ENCODE results near the gene PPP1R16B. TPM values are rescaled to one million over a fixed set of nuclear protein-coding genes. Genes with fewer than 3 reads are reported as not detected.
A peak's percentile ranks its signal among the peaks of the same experiment; 100 is the strongest.

The PPP1R16B gene
- polyA plus RNA-seq, 2 of the 4 experiments (the other 2 are of a cell fraction), result 0.17 to 0.31 TPM

DNA sequence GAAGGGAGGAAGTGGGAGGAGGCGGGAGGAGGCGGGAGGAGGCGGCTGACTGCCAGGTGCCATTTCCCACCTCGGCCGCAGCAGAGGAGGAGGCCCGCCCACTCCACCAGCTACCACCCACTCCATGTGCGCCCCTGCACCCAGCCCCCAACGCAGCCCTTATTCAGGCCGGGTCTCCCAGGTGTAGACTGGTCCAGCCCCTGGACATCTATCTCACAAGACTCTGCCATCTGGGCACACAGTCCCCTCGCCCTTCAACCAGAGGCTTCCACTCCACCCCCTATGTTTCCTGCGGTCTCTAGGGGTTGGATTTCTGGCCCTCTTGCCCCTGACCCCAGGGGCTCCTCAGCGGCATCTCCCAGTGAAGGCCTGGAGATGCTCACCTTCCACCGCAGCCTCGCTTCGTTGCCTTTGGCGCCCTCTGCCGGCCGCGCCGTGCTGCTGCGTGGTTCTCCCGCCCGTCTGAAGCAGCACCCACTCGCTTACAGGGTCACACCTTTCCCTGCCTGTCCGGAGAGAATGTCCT is 88.1 kb downstream of the PPP1R16B start:
- CTCF ChIA-PET, result interaction anchor here (0.7 to 6.1 kb wide), 28 partner anchors 8 to 290 kb away, joined by 3 to 84 read pairs (median 5); partner anchors contain the start of genes DHX35, FAM83D and SLC32A1
- Histone ChIP-seq H3K4me1 (peaks cover 9% of the 10 kb centered on the region; the same call in 1 of the 3 replicates), H3K9me3 (no peaks in the 10 kb centered on the region), H3K4me3 (peak overlapping the region; percentile 37), H3K4me2 (peak overlapping the region; percentile 91), H3K27ac (peak overlapping the region; percentile 53 to 76; a peak in 5 of 6 replicates)
- peak; percentile 89 to 97 for ATAC-seq
- FAIRE-seq, result no peak
- POLR2A ChIA-PET, result no interaction called here
- TF ChIP-seq HEYL (CRISPR knock-in tag; IDR thresholded peaks at IDR 0.05), result no peak
- peak; percentile 78 to 89 for TF ChIP-seq RAD21 (conservative IDR thresholded peaks at IDR 0.05 in 1 of 2, IDR thresholded peaks at IDR 0.05 in 1 of 2)
- TF ChIP-seq KDM5A (IDR thresholded peaks at IDR 0.05), result no peak
- no peak for TF ChIP-seq RCOR1 (IDR thresholded peaks at IDR 0.05; ENCODE audit: low read depth, low read length)
- TF ChIP-seq CBX2 (IDR thresholded peaks at IDR 0.05; ENCODE audit: borderline replicate concordance, low read depth), result no peak
- TF ChIP-seq, protein P1, sequence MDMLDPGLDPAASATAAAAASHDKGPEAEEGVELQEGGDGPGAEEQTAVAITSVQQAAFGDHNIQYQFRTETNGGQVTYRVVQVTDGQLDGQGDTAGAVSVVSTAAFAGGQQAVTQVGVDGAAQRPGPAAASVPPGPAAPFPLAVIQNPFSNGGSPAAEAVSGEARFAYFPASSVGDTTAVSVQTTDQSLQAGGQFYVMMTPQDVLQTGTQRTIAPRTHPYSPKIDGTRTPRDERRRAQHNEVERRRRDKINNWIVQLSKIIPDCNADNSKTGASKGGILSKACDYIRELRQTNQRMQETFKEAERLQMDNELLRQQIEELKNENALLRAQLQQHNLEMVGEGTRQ (IDR thresholded peaks at IDR 0.05), result no peak
- TF ChIP-seq, protein P2, sequence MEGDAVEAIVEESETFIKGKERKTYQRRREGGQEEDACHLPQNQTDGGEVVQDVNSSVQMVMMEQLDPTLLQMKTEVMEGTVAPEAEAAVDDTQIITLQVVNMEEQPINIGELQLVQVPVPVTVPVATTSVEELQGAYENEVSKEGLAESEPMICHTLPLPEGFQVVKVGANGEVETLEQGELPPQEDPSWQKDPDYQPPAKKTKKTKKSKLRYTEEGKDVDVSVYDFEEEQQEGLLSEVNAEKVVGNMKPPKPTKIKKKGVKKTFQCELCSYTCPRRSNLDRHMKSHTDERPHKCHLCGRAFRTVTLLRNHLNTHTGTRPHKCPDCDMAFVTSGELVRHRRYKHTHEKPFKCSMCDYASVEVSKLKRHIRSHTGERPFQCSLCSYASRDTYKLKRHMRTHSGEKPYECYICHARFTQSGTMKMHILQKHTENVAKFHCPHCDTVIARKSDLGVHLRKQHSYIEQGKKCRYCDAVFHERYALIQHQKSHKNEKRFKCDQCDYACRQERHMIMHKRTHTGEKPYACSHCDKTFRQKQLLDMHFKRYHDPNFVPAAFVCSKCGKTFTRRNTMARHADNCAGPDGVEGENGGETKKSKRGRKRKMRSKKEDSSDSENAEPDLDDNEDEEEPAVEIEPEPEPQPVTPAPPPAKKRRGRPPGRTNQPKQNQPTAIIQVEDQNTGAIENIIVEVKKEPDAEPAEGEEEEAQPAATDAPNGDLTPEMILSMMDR (IDR thresholded peaks at IDR 0.05), result peak; percentile 82
- TF ChIP-seq, protein P3, sequence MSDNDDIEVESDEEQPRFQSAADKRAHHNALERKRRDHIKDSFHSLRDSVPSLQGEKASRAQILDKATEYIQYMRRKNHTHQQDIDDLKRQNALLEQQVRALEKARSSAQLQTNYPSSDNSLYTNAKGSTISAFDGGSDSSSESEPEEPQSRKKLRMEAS (IDR thresholded peaks at IDR 0.05), result peak; percentile 53; the same call in 1 of the 2 replicates
- no peak for TF ChIP-seq CBX8 (IDR thresholded peaks at IDR 0.05)
- no peak for TF ChIP-seq HOXA7 (CRISPR knock-in tag; IDR thresholded peaks at IDR 0.05)
- TF ChIP-seq RARB (CRISPR knock-in tag; IDR thresholded peaks at IDR 0.05), result no peak
- TF ChIP-seq, protein P4, sequence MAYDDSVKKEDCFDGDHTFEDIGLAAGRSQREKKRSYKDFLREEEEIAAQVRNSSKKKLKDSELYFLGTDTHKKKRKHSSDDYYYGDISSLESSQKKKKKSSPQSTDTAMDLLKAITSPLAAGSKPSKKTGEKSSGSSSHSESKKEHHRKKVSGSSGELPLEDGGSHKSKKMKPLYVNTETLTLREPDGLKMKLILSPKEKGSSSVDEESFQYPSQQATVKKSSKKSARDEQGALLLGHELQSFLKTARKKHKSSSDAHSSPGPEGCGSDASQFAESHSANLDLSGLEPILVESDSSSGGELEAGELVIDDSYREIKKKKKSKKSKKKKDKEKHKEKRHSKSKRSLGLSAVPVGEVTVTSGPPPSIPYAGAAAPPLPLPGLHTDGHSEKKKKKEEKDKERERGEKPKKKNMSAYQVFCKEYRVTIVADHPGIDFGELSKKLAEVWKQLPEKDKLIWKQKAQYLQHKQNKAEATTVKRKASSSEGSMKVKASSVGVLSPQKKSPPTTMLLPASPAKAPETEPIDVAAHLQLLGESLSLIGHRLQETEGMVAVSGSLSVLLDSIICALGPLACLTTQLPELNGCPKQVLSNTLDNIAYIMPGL (CRISPR knock-in tag; IDR thresholded peaks at IDR 0.05; ENCODE audit: borderline replicate concordance), result no peak
- peak; percentile 87 for TF ChIP-seq SMC3 (IDR thresholded peaks at IDR 0.05)
- TF ChIP-seq CEBPB (IDR thresholded peaks at IDR 0.05), result no peak
- no peak for TF ChIP-seq BHLHE40 (IDR thresholded peaks at IDR 0.05; ENCODE audit: low read depth, low read length)
- peak; percentile 63 to 83 for DNase-seq (ENCODE audit: low read depth in 1 of 2, low spot score in 1 of 2)
- 24% methylated on average over 16 of the region's 25 CpGs for WGBS (ENCODE audit: missing lambda C conversion rate)

DNA sequence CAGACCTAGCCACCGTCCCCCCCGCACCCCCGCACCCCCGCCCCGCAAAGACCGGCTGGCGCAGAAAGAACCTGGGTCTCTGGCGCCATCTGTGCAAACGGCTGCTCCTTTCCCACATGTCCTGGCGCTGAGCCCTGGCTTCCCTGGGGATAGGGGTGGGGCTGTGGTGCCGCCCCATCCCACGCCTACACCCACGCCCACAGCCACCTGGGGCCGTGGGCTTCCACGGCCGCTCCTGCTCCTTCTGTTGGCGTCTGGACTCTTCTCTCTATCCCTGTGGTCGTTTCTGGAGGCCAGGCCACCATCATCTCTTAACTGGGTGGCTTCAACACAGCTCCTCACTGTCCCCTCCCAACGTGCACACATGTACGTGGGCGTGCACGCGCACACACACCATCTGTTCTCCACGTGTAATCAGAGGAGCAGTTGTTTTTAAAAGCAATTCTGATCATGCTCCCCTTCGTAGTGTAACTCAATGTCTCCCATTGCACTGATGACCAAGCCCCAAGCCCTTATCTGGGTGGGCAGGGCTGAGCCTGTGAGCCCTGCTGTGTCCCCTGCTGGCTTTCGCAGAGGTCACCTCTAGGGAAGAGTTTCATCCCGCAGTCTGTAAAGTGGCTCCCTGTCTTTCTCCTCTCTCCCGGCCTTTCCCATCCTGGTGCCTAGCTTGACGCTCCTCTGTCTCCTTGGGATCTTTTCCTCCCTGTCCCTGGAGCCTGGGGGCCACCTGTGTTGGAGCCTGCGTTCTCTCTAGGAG is 88.8 kb downstream of the PPP1R16B start:
- FAIRE-seq (no peak), DNase-seq (ENCODE audit: low read depth in 1 of 2, low spot score in 1 of 2) (peak; percentile 21 to 71), ATAC-seq (peak; percentile 75 to 85)
- TF ChIP-seq, protein P5, sequence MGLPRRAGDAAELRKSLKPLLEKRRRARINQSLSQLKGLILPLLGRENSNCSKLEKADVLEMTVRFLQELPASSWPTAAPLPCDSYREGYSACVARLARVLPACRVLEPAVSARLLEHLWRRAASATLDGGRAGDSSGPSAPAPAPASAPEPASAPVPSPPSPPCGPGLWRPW (IDR thresholded peaks at IDR 0.05), result no peak
- TF ChIP-seq, protein P6, sequence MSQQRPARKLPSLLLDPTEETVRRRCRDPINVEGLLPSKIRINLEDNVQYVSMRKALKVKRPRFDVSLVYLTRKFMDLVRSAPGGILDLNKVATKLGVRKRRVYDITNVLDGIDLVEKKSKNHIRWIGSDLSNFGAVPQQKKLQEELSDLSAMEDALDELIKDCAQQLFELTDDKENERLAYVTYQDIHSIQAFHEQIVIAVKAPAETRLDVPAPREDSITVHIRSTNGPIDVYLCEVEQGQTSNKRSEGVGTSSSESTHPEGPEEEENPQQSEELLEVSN (IDR thresholded peaks at IDR 0.05; ENCODE audit: borderline replicate concordance, low read depth), result no peak
- TF ChIP-seq KDM5A (IDR thresholded peaks at IDR 0.05) (no peak), ZNF302 (CRISPR knock-in tag; IDR thresholded peaks at IDR 0.05) (no peak), MAFK (IDR thresholded peaks at IDR 0.05; ENCODE audit: partially characterized antibody) (no peak), JUNB (IDR thresholded peaks at IDR 0.05) (no peak), CHD4 (IDR thresholded peaks at IDR 0.05; ENCODE audit: borderline replicate concordance) (no peak), CEBPB (IDR thresholded peaks at IDR 0.05) (no peak), CBX8 (IDR thresholded peaks at IDR 0.05) (no peak), POLR2AphosphoS2 (conservative IDR thresholded peaks at IDR 0.05; ENCODE audit: low read length) (no peak), ZFP36 (IDR thresholded peaks at IDR 0.05; ENCODE audit: borderline replicate concordance, partially characterized antibody) (no peak), ZSCAN20 (CRISPR knock-in tag; IDR thresholded peaks at IDR 0.05) (no peak), HEYL (CRISPR knock-in tag; IDR thresholded peaks at IDR 0.05) (no peak), JUN (IDR thresholded peaks at IDR 0.05) (no peak), RARB (CRISPR knock-in tag; IDR thresholded peaks at IDR 0.05) (no peak), CBX2 (IDR thresholded peaks at IDR 0.05; ENCODE audit: borderline replicate concordance, low read depth) (no peak), EP300 (IDR thresholded peaks at IDR 0.05) (no peak)
- TF ChIP-seq, protein P7, sequence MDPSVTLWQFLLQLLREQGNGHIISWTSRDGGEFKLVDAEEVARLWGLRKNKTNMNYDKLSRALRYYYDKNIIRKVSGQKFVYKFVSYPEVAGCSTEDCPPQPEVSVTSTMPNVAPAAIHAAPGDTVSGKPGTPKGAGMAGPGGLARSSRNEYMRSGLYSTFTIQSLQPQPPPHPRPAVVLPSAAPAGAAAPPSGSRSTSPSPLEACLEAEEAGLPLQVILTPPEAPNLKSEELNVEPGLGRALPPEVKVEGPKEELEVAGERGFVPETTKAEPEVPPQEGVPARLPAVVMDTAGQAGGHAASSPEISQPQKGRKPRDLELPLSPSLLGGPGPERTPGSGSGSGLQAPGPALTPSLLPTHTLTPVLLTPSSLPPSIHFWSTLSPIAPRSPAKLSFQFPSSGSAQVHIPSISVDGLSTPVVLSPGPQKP (IDR thresholded peaks at IDR 0.05; ENCODE audit: low read depth, low read length), result no peak
- TF ChIP-seq, protein P1 (IDR thresholded peaks at IDR 0.05), result no peak
- peak overlapping the region; percentile 53 to 76; a peak in 5 of 6 replicates for H3K27ac ChIP-seq
- CTCF ChIA-PET, result interaction anchor here (0.7 to 6.1 kb wide), 26 partner anchors 9 to 250 kb away, joined by 3 to 84 read pairs (median 4); partner anchors contain the start of genes DHX35, FAM83D and SLC32A1
- peak overlapping the region; percentile 91 for H3K4me2 ChIP-seq
- peaks cover 9% of the 10 kb centered on the region; the same call in 1 of the 3 replicates for H3K4me1 ChIP-seq
- POLR2A ChIA-PET, result interaction anchor here (0.8 kb wide), 1 partner anchor 32 kb away, joined by 3 read pairs; the partner anchor contains the start of gene FAM83D
- no peaks in the 10 kb centered on the region for H3K9me3 ChIP-seq
- H3K4me3 ChIP-seq, result peak overlapping the region; percentile 37
- WGBS (ENCODE audit: missing lambda C conversion rate), result 34% methylated on average over 21 of the region's 30 CpGs

Measured in A549 (cell line).